HL-60/S4 (cell line): ENCODE results near the gene ADAM22.
"Not testable (repeated sequence)": the region's sequence is repeated elsewhere in the genome, so short reads cannot be mapped to it uniquely, and the experiment has no call there.

Experiments used
- in situ Hi-C: fragments of 300-500 bp; cut with MboI; formaldehyde crosslinking; loops from 2 replicates; pipeline ENCODE4 v1.14.3; 2022; ENCODE audit warnings: low sequenced_read_pairs

The ADAM22 gene

GRCh38 chr7:88153378-88153777 is 219.3 kb downstream of the ADAM22 start:
- in situ Hi-C loops = no loop called here

- in situ Hi-C loops = no loop called here
Observed at GRCh38 chr7:88155756-88156155, 221.7 kb downstream of the ADAM22 start.

GRCh38 chr7:88156356-88156755 is 222.3 kb downstream of the ADAM22 start:
- in situ Hi-C loops = no loop called here

GRCh38 chr7:88159741-88160140 is 225.7 kb downstream of the ADAM22 start:
- in situ Hi-C loops = not testable (repeated sequence)

GRCh38 chr7:88165697-88166096 is 231.6 kb downstream of the ADAM22 start:
- in situ Hi-C loops = no loop called here

- in situ Hi-C loops = no loop called here
Observed at GRCh38 chr7:88167223-88167622, 233.2 kb downstream of the ADAM22 start.

- in situ Hi-C loops = no loop called here
Observed at GRCh38 chr7:88167721-88168120, 233.7 kb downstream of the ADAM22 start.

- in situ Hi-C loops = no loop called here
Observed at GRCh38 chr7:88169717-88170320, 235.8 kb downstream of the ADAM22 start.

- in situ Hi-C loops = no loop called here
Observed at GRCh38 chr7:88172842-88173241, 238.8 kb downstream of the ADAM22 start.

GRCh38 chr7:88176190-88176589 is 242.1 kb downstream of the ADAM22 start:
- in situ Hi-C loops = no loop called here

- in situ Hi-C loops = no loop called here
Observed at GRCh38 chr7:88183051-88183450, 249.0 kb downstream of the ADAM22 start.

GRCh38 chr7:88184848-88185304 is 250.8 kb downstream of the ADAM22 start:
- in situ Hi-C loops = no loop called here

GRCh38 chr7:88185650-88186049 is 251.6 kb downstream of the ADAM22 start:
- in situ Hi-C loops = no loop called here

- in situ Hi-C loops = no loop called here
Observed at GRCh38 chr7:88191911-88192310, 257.9 kb downstream of the ADAM22 start.

GRCh38 chr7:88200261-88200660 is 266.2 kb downstream of the ADAM22 start:
- in situ Hi-C loops = no loop called here

- in situ Hi-C loops = no loop called here
Observed at GRCh38 chr7:88200789-88201188, 266.7 kb downstream of the ADAM22 start.

- in situ Hi-C loops = no loop called here
Observed at GRCh38 chr7:88201305-88201704, 267.3 kb downstream of the ADAM22 start.

- in situ Hi-C loops = no loop called here
Observed at GRCh38 chr7:88202278-88202677, 268.2 kb downstream of the ADAM22 start.

GRCh38 chr7:88202799-88203198 is 268.7 kb downstream of the ADAM22 start:
- in situ Hi-C loops = no loop called here

- in situ Hi-C loops = no loop called here
Observed at GRCh38 chr7:88203401-88203800, 269.4 kb downstream of the ADAM22 start.

- in situ Hi-C loops = no loop called here
Observed at GRCh38 chr7:88204525-88205110, 270.6 kb downstream of the ADAM22 start.

GRCh38 chr7:88205179-88205578 is 271.1 kb downstream of the ADAM22 start:
- in situ Hi-C loops = no loop called here

GRCh38 chr7:88206254-88206653 is 272.2 kb downstream of the ADAM22 start:
- in situ Hi-C loops = no loop called here
